Memory B cell (primary cell): ENCODE results near the gene BICD1.
"Not testable (repeated sequence)": the region's sequence is repeated elsewhere in the genome, so short reads cannot be mapped to it uniquely, and the experiment has no call there.

Source experiments
- ATAC-seq: fragments of 150-1000 bp; cut with Tn5 transposase; 2 replicates; pipeline ENCODE4 v1.10.0; 2021; ENCODE audit warnings: low read depth, mild to moderate bottlenecking, moderate library complexity
- DNase-seq, 2 donors: peaks; one replicate each; pipeline ENCODE4 v3.0.0; 2022; ENCODE audit warnings: low spot score in 2 of 2
- H3K27ac Mint-ChIP-seq: one replicate; pipeline ENCODE4 v1.8.0; 2022; ENCODE audit warnings: mild to moderate bottlenecking, moderate library complexity, mixed read lengths
- H3K27me3 Mint-ChIP-seq: one replicate; pipeline ENCODE4 v1.8.0; 2022; ENCODE audit warnings: mixed read lengths
- H3K36me3 Mint-ChIP-seq: one replicate; pipeline ENCODE4 v1.8.0; 2022; ENCODE audit warnings: mild to moderate bottlenecking, mixed read lengths
- H3K4me1 Mint-ChIP-seq: one replicate; pipeline ENCODE4 v1.8.0; 2022; ENCODE audit warnings: mixed read lengths
- H3K4me3 Mint-ChIP-seq: one replicate; pipeline ENCODE4 v1.8.0; 2022; ENCODE audit warnings: mild to moderate bottlenecking, moderate library complexity, mixed read lengths
- H3K9me3 Mint-ChIP-seq: one replicate; pipeline ENCODE4 v1.8.0; 2022; ENCODE audit warnings: mixed read lengths

Gene BICD1

GRCh38 chr12:32170437-32170998 lies 63.9 kb downstream of the BICD1 start:
- peaks cover 2% of the 10 kb centered on the region for H3K36me3 Mint-ChIP-seq
- no peak for DNase-seq
- H3K9me3 Mint-ChIP-seq = no peaks in the 10 kb centered on the region
- ATAC-seq = no peak
- H3K4me3 Mint-ChIP-seq = no peak overlapping the region
- H3K27ac Mint-ChIP-seq = peak overlapping the region; percentile 21
- no peaks in the 10 kb centered on the region for H3K27me3 Mint-ChIP-seq
- H3K4me1 Mint-ChIP-seq = peaks cover 6% of the 10 kb centered on the region

DNA sequence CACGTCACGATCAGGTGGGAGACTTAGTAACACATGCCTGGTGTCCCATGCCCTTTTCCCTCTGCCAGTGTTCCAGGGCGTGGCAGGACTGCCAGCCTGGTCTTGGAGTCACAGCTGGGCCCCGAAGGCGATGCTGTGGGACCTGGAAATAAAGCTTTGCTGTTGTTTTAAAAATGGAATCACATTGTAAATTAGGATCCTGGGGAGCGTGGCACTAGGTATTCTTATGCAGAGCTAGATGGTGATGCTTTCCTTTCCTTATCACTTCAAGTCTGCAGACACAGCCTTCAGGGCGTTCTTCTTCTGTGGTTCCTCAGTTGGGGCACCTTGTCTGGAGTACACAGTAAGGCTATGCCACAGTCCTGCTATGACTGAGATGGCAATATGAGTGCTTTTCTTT lies 64.6 kb downstream of the BICD1 start:
- Mint-ChIP-seq H3K27ac (no peak overlapping the region), H3K36me3 (peaks cover 7% of the 10 kb centered on the region), H3K4me3 (no peak overlapping the region), H3K4me1 (peaks cover 8% of the 10 kb centered on the region), H3K27me3 (no peaks in the 10 kb centered on the region), H3K9me3 (no peaks in the 10 kb centered on the region)
- ATAC-seq = no peak
- DNase-seq = no peak

- ATAC-seq (no peak), DNase-seq (no peak)
- H3K36me3 Mint-ChIP-seq = peaks cover 12% of the 10 kb centered on the region
- no peaks in the 10 kb centered on the region for H3K27me3 Mint-ChIP-seq
- H3K4me3 Mint-ChIP-seq = no peak overlapping the region
- no peak overlapping the region for H3K27ac Mint-ChIP-seq
- peaks cover 6% of the 10 kb centered on the region for H3K4me1 Mint-ChIP-seq
- no peaks in the 10 kb centered on the region for H3K9me3 Mint-ChIP-seq
These were observed 70.0 kb downstream of the BICD1 start for GRCh38 chr12:32176606-32177005.

GRCh38 chr12:32178341-32179010 lies 71.8 kb downstream of the BICD1 start:
- ATAC-seq (no peak), DNase-seq (no peak)
- Mint-ChIP-seq H3K4me1 (peaks cover 3% of the 10 kb centered on the region), H3K9me3 (no peaks in the 10 kb centered on the region), H3K36me3 (peaks cover 10% of the 10 kb centered on the region), H3K4me3 (no peak overlapping the region), H3K27ac (no peak overlapping the region), H3K27me3 (no peaks in the 10 kb centered on the region)

DNA sequence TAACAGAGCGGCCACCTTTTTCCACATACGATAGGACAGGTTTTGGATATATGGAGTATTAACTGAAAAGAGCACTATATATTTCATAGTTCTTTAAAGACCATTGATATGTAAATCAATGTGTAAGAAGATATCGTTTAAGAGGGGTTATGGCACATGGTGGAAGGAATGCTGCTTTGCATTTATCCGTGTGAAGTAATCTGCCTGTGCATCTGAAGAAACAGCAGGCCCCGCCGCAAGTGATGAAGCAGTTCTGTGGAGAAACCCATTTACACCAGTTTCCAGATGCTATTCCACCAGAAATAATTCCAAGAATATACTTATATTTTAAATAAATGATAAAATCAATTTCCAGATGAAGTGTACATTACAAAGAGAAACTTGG lies 72.4 kb downstream of the BICD1 start:
- DNase-seq = no peak
- H3K4me1 Mint-ChIP-seq = peaks cover 3% of the 10 kb centered on the region
- peaks cover 10% of the 10 kb centered on the region for H3K36me3 Mint-ChIP-seq
- H3K27me3 Mint-ChIP-seq = no peaks in the 10 kb centered on the region
- H3K4me3 Mint-ChIP-seq = no peak overlapping the region
- no peaks in the 10 kb centered on the region for H3K9me3 Mint-ChIP-seq
- no peak for ATAC-seq
- no peak overlapping the region for H3K27ac Mint-ChIP-seq

DNA sequence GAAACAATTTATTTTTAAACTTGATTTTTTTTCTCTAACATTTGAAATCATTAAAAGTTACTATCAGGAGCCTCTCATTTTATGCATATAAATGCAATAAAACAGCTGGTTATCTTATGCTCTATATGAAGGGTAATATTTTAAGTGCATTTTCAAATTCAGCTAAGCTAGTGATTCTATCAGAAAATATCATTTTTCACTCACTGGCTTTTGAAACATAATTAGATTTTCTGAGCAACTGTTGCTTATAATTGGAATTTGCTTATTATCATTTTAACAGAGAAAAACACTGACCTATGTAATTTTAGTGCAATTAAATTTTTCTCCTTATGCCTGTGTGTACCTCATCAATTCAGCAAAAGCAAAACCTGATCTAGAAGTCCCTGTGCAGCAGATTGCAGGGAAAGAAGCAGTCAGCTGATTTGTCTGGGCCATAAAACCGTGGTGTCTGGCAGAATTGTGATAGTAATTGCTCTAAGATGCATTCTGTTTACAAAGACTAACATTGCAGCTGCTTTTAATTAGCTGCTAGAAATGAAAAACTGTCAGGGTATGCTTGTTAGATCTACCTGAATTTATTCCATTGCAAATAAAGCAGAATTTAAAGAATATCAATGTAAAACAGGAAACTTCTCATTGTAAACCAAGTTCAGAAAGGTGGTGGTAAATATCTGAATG lies 75.0 kb downstream of the BICD1 start:
- Mint-ChIP-seq H3K9me3 (no peaks in the 10 kb centered on the region), H3K27me3 (no peaks in the 10 kb centered on the region), H3K36me3 (peaks cover under 1% of the 10 kb centered on the region), H3K4me1 (no peaks in the 10 kb centered on the region), H3K27ac (no peak overlapping the region), H3K4me3 (no peak overlapping the region)
- ATAC-seq = no peak
- no peak for DNase-seq

- H3K4me1 Mint-ChIP-seq = no peaks in the 10 kb centered on the region
These were observed 77.0 kb downstream of the BICD1 start for GRCh38 chr12:32183650-32184049.

DNA sequence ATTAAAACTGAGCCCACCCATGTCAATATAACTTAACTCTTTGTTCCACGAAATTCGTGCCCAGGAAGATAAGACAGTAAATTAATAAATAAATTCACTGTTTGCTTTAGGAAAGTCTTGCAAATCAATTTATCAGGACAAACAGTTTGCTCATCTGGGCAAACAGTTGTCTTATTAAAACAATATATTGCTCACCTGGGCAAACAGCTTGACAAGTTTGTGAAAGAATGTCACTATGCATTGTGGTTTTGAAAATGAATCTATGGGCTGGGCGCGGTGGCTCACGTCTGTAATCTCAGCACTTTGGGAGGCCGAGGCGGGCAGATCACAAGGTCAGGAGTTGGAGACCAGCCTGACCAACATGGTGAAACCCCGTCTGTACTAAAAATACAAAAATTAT lies 80.5 kb downstream of the BICD1 start:
- H3K27ac Mint-ChIP-seq, H3K4me1 Mint-ChIP-seq, ATAC-seq, H3K4me3 Mint-ChIP-seq, H3K9me3 Mint-ChIP-seq, DNase-seq, H3K27me3 Mint-ChIP-seq: not testable (repeated sequence)
- peaks cover 12% of the 10 kb centered on the region for H3K36me3 Mint-ChIP-seq

More at GRCh38 chr12:32183650-32184049, 77.0 kb downstream of the BICD1 start:
- Mint-ChIP-seq H3K9me3 (no peaks in the 10 kb centered on the region), H3K4me3 (no peak overlapping the region), H3K27me3 (no peaks in the 10 kb centered on the region), H3K27ac (no peak overlapping the region), H3K36me3 (no peaks in the 10 kb centered on the region)
- DNase-seq (no peak), ATAC-seq (no peak)

GRCh38 chr12:32191445-32191844 lies 84.8 kb downstream of the BICD1 start:
- H3K27me3 Mint-ChIP-seq = no peaks in the 10 kb centered on the region
- ATAC-seq = no peak
- peaks cover 3% of the 10 kb centered on the region for H3K9me3 Mint-ChIP-seq
- H3K4me3 Mint-ChIP-seq = no peak overlapping the region
- peaks cover 23% of the 10 kb centered on the region for H3K36me3 Mint-ChIP-seq
- no peak overlapping the region for H3K27ac Mint-ChIP-seq
- H3K4me1 Mint-ChIP-seq = no peaks in the 10 kb centered on the region
- no peak for DNase-seq

GRCh38 chr12:32196250-32197198 lies 89.9 kb downstream of the BICD1 start:
- no peak overlapping the region for H3K27ac Mint-ChIP-seq
- H3K4me1 Mint-ChIP-seq = peaks cover 5% of the 10 kb centered on the region
- H3K4me3 Mint-ChIP-seq = no peak overlapping the region
- DNase-seq (no peak), ATAC-seq (no peak)
- peaks cover 18% of the 10 kb centered on the region for H3K36me3 Mint-ChIP-seq
- H3K9me3 Mint-ChIP-seq = peaks cover 3% of the 10 kb centered on the region
- H3K27me3 Mint-ChIP-seq = no peaks in the 10 kb centered on the region

- Mint-ChIP-seq H3K27me3 (no peaks in the 10 kb centered on the region), H3K27ac (no peak overlapping the region), H3K4me3 (no peak overlapping the region), H3K4me1 (peaks cover 5% of the 10 kb centered on the region), H3K9me3 (peaks cover 3% of the 10 kb centered on the region), H3K36me3 (peaks cover 16% of the 10 kb centered on the region)
- ATAC-seq (no peak), DNase-seq (no peak)
These were observed 90.8 kb downstream of the BICD1 start for GRCh38 chr12:32197421-32197820.

DNA sequence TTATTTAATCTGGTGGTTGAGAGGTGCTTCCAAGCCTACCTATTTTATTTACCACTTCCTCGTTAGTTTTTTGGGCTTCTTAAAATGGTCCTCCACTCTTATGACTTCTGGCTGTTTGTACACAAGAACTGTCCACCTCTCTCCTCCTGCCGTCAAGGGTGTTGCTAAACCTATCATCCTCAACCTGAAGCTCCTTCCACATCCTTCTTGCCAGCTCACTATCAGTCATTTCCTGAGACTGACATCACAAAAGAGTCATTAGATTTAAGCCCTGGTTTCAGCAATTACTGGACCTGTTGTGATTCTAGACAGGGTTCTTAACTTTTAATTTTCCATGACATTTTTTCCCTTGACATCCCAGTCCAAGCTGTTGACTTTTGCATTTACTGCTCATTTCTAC lies 91.9 kb downstream of the BICD1 start:
- Mint-ChIP-seq H3K36me3 (peaks cover 16% of the 10 kb centered on the region), H3K27me3 (no peaks in the 10 kb centered on the region), H3K4me3 (no peak overlapping the region), H3K27ac (peak overlapping the region; percentile 68), H3K4me1 (peaks cover 8% of the 10 kb centered on the region), H3K9me3 (no peaks in the 10 kb centered on the region)
- ATAC-seq = no peak
- DNase-seq = no peak

GRCh38 chr12:32201096-32201495 lies 94.4 kb downstream of the BICD1 start:
- ATAC-seq (no peak), DNase-seq (no peak)
- Mint-ChIP-seq H3K4me1 (peaks cover 17% of the 10 kb centered on the region), H3K27me3 (no peaks in the 10 kb centered on the region), H3K27ac (no peak overlapping the region), H3K36me3 (peaks cover 18% of the 10 kb centered on the region), H3K4me3 (no peak overlapping the region), H3K9me3 (peaks cover 2% of the 10 kb centered on the region)

DNA sequence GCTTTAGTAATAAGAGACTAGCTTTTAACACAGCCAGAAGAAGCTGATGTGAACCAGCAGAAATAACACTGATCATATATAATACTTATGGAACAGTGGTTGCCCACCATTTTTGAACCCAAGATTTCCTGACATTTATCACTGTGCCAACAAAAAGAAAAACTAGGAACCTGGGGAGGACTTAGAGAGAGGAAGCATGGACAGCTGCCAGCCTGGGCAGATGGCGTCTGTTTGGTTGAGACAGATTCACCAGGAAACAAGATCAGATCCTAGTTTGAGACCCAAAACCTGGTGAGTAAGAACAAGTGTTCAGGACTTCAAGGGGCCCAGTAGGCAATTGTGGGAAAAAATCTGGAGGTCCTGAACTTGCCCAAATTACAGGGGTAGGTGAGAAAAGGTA lies 95.3 kb downstream of the BICD1 start:
- peak overlapping the region; percentile 10 for H3K27ac Mint-ChIP-seq
- H3K27me3 Mint-ChIP-seq = no peaks in the 10 kb centered on the region
- peaks cover 17% of the 10 kb centered on the region for H3K4me1 Mint-ChIP-seq
- H3K4me3 Mint-ChIP-seq = no peak overlapping the region
- DNase-seq = no peak
- ATAC-seq = no peak
- H3K36me3 Mint-ChIP-seq = peaks cover 18% of the 10 kb centered on the region
- H3K9me3 Mint-ChIP-seq = peaks cover 2% of the 10 kb centered on the region
